ENCODE measurements around the gene SMIM30. TPM values are rescaled to one million over a fixed set of nuclear protein-coding genes. Genes with fewer than 3 reads are reported as not detected.

Gene SMIM30
- total and polyA plus RNA-seq, 2 of the 4 experiments (the other 2 are of a cell fraction), result 31.6 to 47.7 TPM

DNA sequence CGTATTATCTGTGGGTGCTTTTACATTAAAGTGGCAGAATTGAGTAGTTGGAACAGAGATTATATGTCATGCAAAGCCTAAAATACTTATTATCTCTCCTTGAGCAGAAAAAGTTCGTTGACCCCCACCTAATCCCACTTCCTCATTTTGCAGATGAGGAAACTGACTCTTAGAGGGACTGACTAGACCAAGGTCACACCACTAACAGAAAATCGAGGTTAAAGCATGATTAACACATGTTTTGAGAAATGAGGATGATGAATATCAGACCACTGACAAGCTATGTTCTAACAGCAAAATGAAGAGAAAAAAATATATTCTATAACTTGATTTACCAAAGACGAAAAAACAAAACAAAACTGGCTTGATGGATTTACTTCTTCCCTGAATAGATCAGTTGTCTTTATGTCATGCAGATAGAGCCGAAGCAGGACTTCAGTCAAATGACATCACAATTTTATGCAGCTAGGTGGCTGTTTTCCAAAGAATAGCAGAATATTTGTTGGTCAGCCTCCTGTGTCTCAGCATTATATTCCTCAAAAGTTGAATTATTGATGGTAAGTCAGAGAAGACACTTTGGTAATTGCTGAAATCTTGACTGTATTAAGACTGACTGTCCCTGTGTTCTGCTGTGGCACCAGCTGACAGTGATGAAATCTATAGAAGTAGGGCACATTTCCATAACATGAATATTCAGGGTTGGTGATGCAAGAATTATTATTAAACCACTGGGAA is 24.2 kb upstream of the SMIM30 start:
- no peaks in the 10 kb centered on the region for H3K4me1 ChIP-seq (ENCODE audit: control insufficient read depth, insufficient read depth, low read length)
- no peak overlapping the region for H3K18ac ChIP-seq (ENCODE audit: low read depth, low read length)
- H2BK120ac ChIP-seq (ENCODE audit: low read depth, low read length), result no peak overlapping the region
- no peak overlapping the region for H2BK15ac ChIP-seq (ENCODE audit: low read depth, low read length)
- TF ChIP-seq SMC3 (IDR thresholded peaks at IDR 0.05; ENCODE audit: low read depth, low read length) (no peak), FOS (IDR thresholded peaks at IDR 0.05; ENCODE audit: low read depth, low read length) (no peak), CEBPB (IDR thresholded peaks at IDR 0.05; ENCODE audit: low read depth, low read length) (no peak), POLR2A (IDR thresholded peaks at IDR 0.05; ENCODE audit: low read depth, low read length) (no peak), CHD1 (IDR thresholded peaks at IDR 0.05; ENCODE audit: low read depth, low read length) (no peak), RFX5 (IDR thresholded peaks at IDR 0.05; ENCODE audit: low read depth, low read length) (no peak), MXI1 (IDR thresholded peaks at IDR 0.05; ENCODE audit: borderline replicate concordance, low read depth, low read length) (no peak), RCOR1 (IDR thresholded peaks at IDR 0.05; ENCODE audit: insufficient replicate concordance, low read length) (no peak), MAFK (IDR thresholded peaks at IDR 0.05; ENCODE audit: low read depth, low read length) (no peak), NFE2L2 (IDR thresholded peaks at IDR 0.05; ENCODE audit: low read depth, low read length) (no peak), MAZ (IDR thresholded peaks at IDR 0.05; ENCODE audit: borderline replicate concordance, low read depth, low read length) (no peak), RAD21 (IDR thresholded peaks at IDR 0.05; ENCODE audit: low read length) (no peak), CTCF (conservative IDR thresholded peaks at IDR 0.05; ENCODE audit: low read depth, low read length) (no peak)
- TF ChIP-seq, protein P1, sequence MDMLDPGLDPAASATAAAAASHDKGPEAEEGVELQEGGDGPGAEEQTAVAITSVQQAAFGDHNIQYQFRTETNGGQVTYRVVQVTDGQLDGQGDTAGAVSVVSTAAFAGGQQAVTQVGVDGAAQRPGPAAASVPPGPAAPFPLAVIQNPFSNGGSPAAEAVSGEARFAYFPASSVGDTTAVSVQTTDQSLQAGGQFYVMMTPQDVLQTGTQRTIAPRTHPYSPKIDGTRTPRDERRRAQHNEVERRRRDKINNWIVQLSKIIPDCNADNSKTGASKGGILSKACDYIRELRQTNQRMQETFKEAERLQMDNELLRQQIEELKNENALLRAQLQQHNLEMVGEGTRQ (IDR thresholded peaks at IDR 0.05; ENCODE audit: low read depth, low read length), result no peak
- no peak overlapping the region for H2AK5ac ChIP-seq (ENCODE audit: low read depth, low read length)
- dilution Hi-C loops (cut with HindIII; ENCODE audit: low sequenced_read_pairs, unreplicated experiment) (no loop called here), intact Hi-C loops (cut with micrococcal nuclease) (no loop called here), in situ Hi-C loops (cut with MboI; ENCODE audit: low sequenced_read_pairs) (no loop called here)
- H3K14ac ChIP-seq (replicated peaks; ENCODE audit: low read depth, low read length), result no peak overlapping the region
- H3K9me1 ChIP-seq (ENCODE audit: insufficient read depth, low read length), result no peaks in the 10 kb centered on the region
- no peaks in the 10 kb centered on the region for H4K20me1 ChIP-seq (ENCODE audit: insufficient read depth, low read length)
- H3K36me3 ChIP-seq (ENCODE audit: control insufficient read depth, insufficient read depth, low read length), result no peaks in the 10 kb centered on the region
- H3K56ac ChIP-seq (ENCODE audit: extremely low read depth, insufficient read depth, low read length), result no peak overlapping the region
- no peak overlapping the region for H2AFZ ChIP-seq (replicated peaks; ENCODE audit: low read length, poor library complexity)
- no peak overlapping the region for H2AK9ac ChIP-seq (replicated peaks; ENCODE audit: low read depth, low read length, poor library complexity)
- H3K4ac ChIP-seq (ENCODE audit: low read depth, low read length), result no peak overlapping the region
- no peak overlapping the region for H3K4me3 ChIP-seq (ENCODE audit: insufficient read depth, low read depth, low read length)
- H3K9ac ChIP-seq (ENCODE audit: low read depth, low read length), result no peak overlapping the region
- H4K5ac ChIP-seq (ENCODE audit: low read depth, low read length), result no peak overlapping the region
- DNase-seq (no peak), ATAC-seq (ENCODE audit: low read depth) (no peak)
- ChIA-PET POLR2A (ENCODE audit: unreplicated experiment) (no interaction called here), CTCF (no interaction called here)
- BruUV-seq (replicated peaks), result no TSS peak
- H4K8ac ChIP-seq (ENCODE audit: low read depth in 2 of 2, low read length in 2 of 2), result no peak overlapping the region
- H3K79me1 ChIP-seq (ENCODE audit: low read depth in 1 of 2, low read length in 2 of 2), result no peaks in the 10 kb centered on the region
- WGBS, 2 experiments (ENCODE audit: extremely low coverage in 2 of 2, insufficient read length in 1 of 2), result no CpG with 5 or more reads among the region's 5 CpGs
- H3K27ac ChIP-seq (ENCODE audit: insufficient read depth, low read length), result no peak overlapping the region
- H3K23ac ChIP-seq (ENCODE audit: low read depth, low read length), result no peak overlapping the region
- no peaks in the 10 kb centered on the region for H3K9me3 ChIP-seq (ENCODE audit: control insufficient read depth, insufficient read depth, low read length)
- no peaks in the 10 kb centered on the region for H3K27me3 ChIP-seq (ENCODE audit: control insufficient read depth, insufficient read depth, low read length)
- no peak overlapping the region for H2BK5ac ChIP-seq (ENCODE audit: low read depth, low read length, poor library complexity, severe bottlenecking)
- H2BK20ac ChIP-seq (ENCODE audit: low read depth, low read length), result no peak overlapping the region
- no peak overlapping the region for H3K4me2 ChIP-seq (ENCODE audit: low read depth, low read length)
- no peak overlapping the region for H4K91ac ChIP-seq (ENCODE audit: insufficient read depth, low read depth, low read length)
